IPS-18a (cell line): ENCODE results near the gene OPN3.

Experiments used
- H3K27ac ChIP-seq: one replicate; pipeline ENCODE4 v1.5.1; 2013; ENCODE audit warnings: low read length
- H3K27me3 ChIP-seq: one replicate; pipeline ENCODE4 v1.6.1; 2013; ENCODE audit warnings: mild to moderate bottlenecking, low read length; ENCODE audit not compliant: control insufficient read depth, insufficient read depth
- H3K36me3 ChIP-seq: one replicate; pipeline ENCODE4 v1.6.1; 2013; ENCODE audit warnings: low read depth, low read length; ENCODE audit not compliant: control insufficient read depth
- H3K4me1 ChIP-seq: one replicate; pipeline ENCODE4 v1.6.1; 2013; ENCODE audit warnings: low read depth, low read length; ENCODE audit not compliant: control insufficient read depth
- H3K4me3 ChIP-seq: one replicate; pipeline ENCODE4 v1.5.1; 2013; ENCODE audit warnings: low read length
- H3K9ac ChIP-seq: one replicate; pipeline ENCODE4 v1.6.1; 2013; ENCODE audit warnings: mild to moderate bottlenecking, low read length, moderate library complexity
- H3K9me3 ChIP-seq: one replicate; pipeline ENCODE4 v1.6.1; 2013; ENCODE audit warnings: low read depth, low read length; ENCODE audit not compliant: control insufficient read depth

Gene OPN3

DNA sequence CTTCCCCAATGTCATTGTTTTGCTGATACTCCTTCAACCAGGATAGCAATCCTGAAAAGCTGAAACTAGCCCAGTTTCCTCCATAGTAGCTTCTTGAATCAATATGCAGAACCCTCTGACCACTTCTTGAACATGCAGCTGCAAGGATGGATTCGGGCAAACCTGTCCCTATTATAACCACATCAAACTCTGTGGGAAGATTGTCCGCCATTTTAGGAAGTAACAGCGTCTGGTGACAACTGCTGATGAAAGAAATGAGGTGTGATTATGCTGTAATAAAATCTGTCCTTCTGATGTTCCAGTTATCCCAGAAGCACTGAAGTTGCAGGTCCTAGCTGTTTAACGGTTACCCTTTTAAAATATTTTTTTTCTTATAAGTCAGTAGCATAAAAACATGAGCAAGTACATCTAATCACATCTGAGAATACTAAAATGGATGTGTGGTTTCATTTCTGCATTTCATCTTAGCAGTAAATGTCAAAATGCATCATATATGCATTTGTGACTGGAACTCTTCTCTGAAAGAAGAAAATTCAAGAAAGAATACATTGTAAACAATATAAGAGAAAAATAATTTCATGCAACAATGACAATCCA is 4.5 kb downstream of the OPN3 start:
- Histone ChIP-seq H3K4me1 (peaks cover 25% of the 10 kb centered on the region), H3K9ac (no peak overlapping the region), H3K9me3 (no peaks in the 10 kb centered on the region), H3K4me3 (no peak overlapping the region), H3K36me3 (peaks cover 22% of the 10 kb centered on the region), H3K27ac (no peak overlapping the region), H3K27me3 (no peaks in the 10 kb centered on the region)

DNA sequence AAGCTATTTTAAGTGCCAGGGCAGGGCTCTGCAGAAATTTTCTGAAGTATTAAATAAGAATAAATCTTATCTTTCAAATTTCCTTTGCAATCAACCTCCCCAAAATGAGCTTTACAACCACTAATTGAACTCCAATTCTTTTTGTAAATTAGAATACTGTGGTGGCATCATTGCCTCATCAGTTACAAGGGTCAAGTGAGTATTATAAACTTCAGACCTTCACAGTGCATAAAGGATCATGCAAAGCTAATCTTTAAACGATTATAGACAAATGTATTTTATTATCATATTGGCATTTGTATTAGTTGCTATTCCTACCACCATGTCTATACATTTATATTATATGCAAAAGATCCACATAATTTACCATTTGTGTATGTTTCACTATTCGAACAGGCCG is 7.2 kb downstream of the OPN3 start:
- no peak overlapping the region for H3K9ac ChIP-seq
- H3K36me3 ChIP-seq = peaks cover 22% of the 10 kb centered on the region
- H3K4me1 ChIP-seq = peaks cover 23% of the 10 kb centered on the region

DNA sequence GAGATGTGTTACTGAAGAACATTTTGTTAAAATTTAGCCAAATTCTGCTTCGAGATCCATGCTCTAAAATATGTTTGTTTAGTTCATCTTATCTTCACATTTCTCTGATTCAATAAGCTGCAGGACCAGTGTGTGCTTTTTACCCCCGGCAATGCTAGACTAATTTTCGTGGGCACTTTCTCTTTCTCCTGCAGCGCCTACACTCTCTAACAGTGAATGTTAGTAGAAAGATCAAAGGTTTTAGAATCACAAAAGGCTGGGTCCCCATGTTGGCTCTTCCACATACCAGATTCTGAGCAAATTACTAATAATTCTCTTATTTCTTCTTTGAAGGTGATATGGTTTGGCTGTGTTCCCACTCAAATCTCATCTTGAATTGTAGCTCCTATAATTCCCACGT is 8.5 kb downstream of the OPN3 start:
- no peak overlapping the region for H3K4me3 ChIP-seq
- no peaks in the 10 kb centered on the region for H3K9me3 ChIP-seq
- no peaks in the 10 kb centered on the region for H3K27me3 ChIP-seq
- peaks cover 22% of the 10 kb centered on the region for H3K36me3 ChIP-seq
- H3K27ac ChIP-seq = no peak overlapping the region
- H3K4me1 ChIP-seq = peaks cover 15% of the 10 kb centered on the region
- H3K9ac ChIP-seq = no peak overlapping the region

More for the DNA sequence above, 7.2 kb downstream of the OPN3 start:
- Histone ChIP-seq H3K27ac (no peak overlapping the region), H3K4me3 (no peak overlapping the region), H3K9me3 (no peaks in the 10 kb centered on the region), H3K27me3 (no peaks in the 10 kb centered on the region)

DNA sequence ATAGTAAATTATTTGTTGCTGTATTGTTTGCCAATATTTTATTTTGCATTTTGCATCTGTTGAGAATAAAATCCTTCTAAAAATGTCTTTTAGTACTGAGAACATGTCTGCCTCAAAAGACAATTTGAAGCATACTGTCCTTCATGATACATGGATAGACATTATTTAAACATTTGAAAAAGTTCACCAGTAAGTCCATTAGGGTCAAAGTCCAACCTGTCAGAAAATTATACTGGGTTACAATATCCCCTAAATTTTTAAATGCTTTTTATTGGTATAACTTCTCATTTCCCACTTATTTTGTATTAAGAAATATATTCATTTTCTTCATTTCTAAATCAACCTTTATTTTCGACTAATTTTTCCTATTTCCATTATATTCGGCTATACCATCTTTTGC is 9.3 kb downstream of the OPN3 start:
- H3K27ac ChIP-seq = no peak overlapping the region
- H3K4me3 ChIP-seq = no peak overlapping the region
- H3K9ac ChIP-seq = no peak overlapping the region
- no peaks in the 10 kb centered on the region for H3K27me3 ChIP-seq
- H3K36me3 ChIP-seq = peaks cover 18% of the 10 kb centered on the region
- H3K4me1 ChIP-seq = peaks cover 15% of the 10 kb centered on the region
- no peaks in the 10 kb centered on the region for H3K9me3 ChIP-seq

DNA sequence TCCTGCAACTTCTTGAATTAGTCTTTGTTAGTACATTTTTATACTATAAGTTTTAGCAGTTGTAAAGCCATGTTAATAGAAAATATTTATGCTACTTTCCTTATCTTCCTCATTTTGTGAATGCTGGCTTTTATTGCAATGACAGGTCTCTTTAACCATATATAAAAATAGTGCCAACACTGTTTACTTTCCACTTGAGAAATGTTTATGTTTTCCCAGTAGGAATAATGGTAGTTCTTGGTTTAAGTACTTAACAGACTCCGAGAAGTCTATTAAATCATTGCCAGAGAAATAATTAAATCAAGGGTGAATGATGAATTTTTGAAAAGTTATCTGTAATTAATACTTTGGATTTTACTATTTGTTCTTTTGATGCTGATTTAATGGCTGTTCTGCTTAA is 9.7 kb downstream of the OPN3 start:
- H3K9ac ChIP-seq = no peak overlapping the region
- H3K4me3 ChIP-seq = no peak overlapping the region
- no peak overlapping the region for H3K27ac ChIP-seq
- H3K36me3 ChIP-seq = peaks cover 16% of the 10 kb centered on the region
- no peaks in the 10 kb centered on the region for H3K27me3 ChIP-seq
- H3K4me1 ChIP-seq = peaks cover 15% of the 10 kb centered on the region
- H3K9me3 ChIP-seq = no peaks in the 10 kb centered on the region

DNA sequence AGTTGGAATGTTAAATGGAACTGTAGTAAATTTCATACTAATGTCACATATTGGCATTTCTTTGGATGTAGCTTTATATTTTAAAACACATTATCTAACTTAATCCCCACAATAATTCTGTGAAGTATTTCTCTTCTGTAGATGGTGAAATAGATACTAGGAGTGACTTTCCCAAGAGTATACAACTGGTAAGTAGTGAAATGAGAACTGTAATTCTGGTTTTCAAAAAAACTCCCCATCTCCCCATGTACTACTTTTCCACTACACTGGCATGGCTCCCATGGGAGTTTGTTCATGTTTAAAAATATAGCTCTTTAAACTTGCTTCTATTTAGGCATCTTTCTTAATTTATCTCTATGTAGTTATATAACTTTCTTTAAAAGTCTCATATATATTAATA is 10.2 kb downstream of the OPN3 start:
- Histone ChIP-seq H3K27ac (no peak overlapping the region), H3K9ac (no peak overlapping the region), H3K27me3 (no peaks in the 10 kb centered on the region), H3K9me3 (no peaks in the 10 kb centered on the region), H3K4me1 (peaks cover 15% of the 10 kb centered on the region), H3K4me3 (no peak overlapping the region), H3K36me3 (peaks cover 11% of the 10 kb centered on the region)

DNA sequence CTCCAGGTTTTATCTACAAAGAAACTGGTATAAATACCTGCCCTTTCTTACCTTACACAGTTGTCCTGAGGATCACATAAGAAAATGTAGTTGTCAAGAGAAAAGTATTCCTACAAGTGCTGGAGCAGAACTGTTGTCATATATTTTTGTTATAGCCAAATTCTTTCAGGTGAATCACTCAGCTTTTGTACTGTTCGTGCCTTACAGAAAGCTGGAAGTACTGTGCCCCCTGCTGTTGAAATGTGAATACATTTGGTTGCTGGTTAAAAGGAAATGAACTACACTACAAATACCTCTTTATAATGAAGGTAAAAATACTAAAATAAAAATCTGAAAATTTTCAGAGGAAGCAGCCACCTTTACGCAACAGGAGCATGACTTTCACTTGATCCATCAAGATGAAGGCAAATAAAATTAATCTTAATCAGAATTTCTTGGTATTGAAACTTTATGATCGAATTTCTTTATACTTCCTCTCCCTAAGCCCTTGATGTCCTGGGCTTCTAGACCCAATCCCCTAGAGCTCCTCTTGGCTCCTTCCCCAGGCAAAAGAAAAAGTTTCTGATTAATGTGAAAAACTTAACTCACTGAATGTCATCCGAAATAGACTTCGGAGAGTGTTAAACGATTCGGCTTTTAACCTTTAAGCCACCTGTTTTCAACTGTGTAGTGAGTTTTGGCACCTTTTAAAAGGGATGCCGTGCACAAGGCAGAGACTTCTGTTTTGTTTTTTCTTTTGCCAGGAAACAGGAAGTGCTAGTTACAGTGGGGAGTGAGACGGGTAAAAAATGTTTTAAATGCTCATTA is 12.5 kb downstream of the OPN3 start:
- Histone ChIP-seq H3K4me1 (peaks cover 15% of the 10 kb centered on the region), H3K9me3 (no peaks in the 10 kb centered on the region), H3K4me3 (no peak overlapping the region), H3K9ac (no peak overlapping the region), H3K36me3 (peaks cover 5% of the 10 kb centered on the region), H3K27me3 (no peaks in the 10 kb centered on the region), H3K27ac (no peak overlapping the region)

DNA sequence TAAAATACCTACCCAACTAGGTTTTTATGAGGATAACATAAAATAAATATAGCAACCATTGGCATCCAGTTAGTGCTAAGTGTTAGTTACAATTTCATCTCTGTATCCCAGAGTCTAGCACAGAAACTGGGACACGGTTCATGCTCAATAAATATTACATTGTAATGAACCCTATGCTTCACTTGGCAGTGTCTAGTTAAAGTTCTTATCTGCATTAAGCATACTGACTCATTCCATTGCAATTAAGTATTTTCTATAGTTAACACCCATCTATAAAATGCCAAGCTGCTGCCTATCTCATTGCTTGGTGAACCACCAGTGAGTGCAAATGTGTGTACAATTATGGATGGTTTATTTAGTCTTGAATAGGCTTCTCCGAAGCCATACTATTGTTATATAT is 15.2 kb downstream of the OPN3 start:
- Histone ChIP-seq H3K4me1 (peaks cover 6% of the 10 kb centered on the region), H3K9ac (no peak overlapping the region), H3K9me3 (no peaks in the 10 kb centered on the region), H3K36me3 (no peaks in the 10 kb centered on the region), H3K4me3 (no peak overlapping the region), H3K27me3 (no peaks in the 10 kb centered on the region), H3K27ac (no peak overlapping the region)

DNA sequence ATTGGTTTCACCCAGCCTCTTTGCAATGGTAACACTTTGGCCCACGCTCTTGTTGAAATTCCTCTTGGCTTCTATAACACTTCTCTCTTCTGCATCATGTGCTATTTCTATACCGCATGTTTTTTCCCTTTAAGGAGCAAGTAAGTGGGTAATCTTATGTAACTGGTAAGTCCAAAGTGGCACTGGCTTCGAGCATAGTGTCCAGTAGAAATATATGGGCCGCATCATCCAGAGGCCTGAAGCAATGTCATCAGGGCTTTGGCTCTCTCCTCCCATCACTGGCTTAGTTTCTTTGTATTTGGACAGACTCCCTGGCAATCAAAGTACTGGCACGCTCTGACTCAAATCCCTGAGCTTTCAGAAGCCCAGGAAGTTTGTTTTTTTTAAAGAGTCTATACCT is 17.5 kb downstream of the OPN3 start:
- no peak overlapping the region for H3K9ac ChIP-seq
- H3K27ac ChIP-seq = no peak overlapping the region
- no peaks in the 10 kb centered on the region for H3K36me3 ChIP-seq
- no peaks in the 10 kb centered on the region for H3K4me1 ChIP-seq
- H3K9me3 ChIP-seq = no peaks in the 10 kb centered on the region
- H3K27me3 ChIP-seq = no peaks in the 10 kb centered on the region
- H3K4me3 ChIP-seq = no peak overlapping the region

DNA sequence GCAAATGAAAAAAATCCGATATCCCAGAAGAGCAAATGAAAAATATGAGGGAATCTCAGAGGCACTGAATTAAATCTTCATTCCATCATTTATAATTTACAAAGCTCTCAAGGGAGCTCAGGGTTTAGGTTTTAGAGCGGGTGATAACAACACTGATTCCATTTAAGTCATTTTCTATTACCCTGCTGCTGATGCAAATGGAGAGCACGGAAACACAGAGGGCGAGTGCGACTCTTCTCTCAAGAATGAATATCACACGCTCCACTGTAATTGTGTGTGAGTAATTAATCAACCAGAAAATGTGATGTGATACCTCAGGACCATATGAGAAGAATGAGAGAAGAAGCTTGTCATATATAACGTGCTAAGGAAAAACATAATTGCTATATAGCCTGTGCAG is 22.7 kb downstream of the OPN3 start:
- Histone ChIP-seq H3K4me3 (no peak overlapping the region), H3K4me1 (no peaks in the 10 kb centered on the region), H3K27me3 (no peaks in the 10 kb centered on the region), H3K27ac (no peak overlapping the region), H3K9me3 (no peaks in the 10 kb centered on the region), H3K9ac (no peak overlapping the region), H3K36me3 (no peaks in the 10 kb centered on the region)

DNA sequence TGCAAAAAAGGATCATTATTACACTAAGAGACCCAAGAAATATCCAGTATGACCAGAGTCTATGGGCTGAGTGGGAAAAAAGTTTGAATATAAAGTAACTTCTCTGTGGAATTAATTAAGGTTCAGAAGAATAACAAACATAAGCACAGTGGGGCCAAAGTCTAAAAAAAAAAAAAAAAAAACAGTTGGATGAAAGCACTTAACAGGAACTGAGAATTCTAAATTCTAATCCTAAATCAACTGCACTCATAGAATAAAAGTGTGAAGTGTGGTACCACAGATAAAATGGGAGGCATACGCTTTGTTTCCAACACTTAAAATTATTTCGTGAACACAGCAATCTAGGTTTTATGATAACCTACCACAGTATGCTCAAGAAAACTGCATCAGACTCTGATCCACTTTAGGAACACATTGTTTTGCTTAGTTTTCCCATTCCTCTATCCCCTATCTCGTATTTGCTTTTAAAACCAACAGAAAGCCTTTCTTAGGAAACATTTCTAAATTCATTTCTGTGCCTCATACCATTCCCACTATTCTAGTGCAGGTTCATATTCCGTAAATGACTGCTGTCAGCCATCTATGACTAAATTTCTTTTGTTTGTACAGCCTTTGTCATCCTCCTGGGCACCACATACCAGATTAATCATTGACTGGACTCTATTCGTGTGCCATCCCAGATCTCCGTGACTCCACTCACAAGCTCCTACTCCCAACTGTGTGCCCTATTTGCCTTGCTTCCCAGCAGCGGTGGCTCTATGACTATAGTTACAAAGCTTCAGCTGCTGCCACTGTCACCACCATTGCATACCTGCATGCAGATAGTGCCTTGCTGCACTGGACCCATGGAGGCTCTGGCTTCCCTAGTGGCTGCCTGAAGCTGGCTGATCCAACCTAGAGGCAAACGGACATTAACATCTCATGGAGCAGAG is 24.9 kb downstream of the OPN3 start:
- Histone ChIP-seq H3K4me3 (no peak overlapping the region), H3K4me1 (no peaks in the 10 kb centered on the region), H3K36me3 (no peaks in the 10 kb centered on the region), H3K9ac (no peak overlapping the region), H3K27me3 (no peaks in the 10 kb centered on the region), H3K9me3 (no peaks in the 10 kb centered on the region), H3K27ac (no peak overlapping the region)
